Measurements from ENCODE around the gene PTEN.

The PTEN gene

DNA sequence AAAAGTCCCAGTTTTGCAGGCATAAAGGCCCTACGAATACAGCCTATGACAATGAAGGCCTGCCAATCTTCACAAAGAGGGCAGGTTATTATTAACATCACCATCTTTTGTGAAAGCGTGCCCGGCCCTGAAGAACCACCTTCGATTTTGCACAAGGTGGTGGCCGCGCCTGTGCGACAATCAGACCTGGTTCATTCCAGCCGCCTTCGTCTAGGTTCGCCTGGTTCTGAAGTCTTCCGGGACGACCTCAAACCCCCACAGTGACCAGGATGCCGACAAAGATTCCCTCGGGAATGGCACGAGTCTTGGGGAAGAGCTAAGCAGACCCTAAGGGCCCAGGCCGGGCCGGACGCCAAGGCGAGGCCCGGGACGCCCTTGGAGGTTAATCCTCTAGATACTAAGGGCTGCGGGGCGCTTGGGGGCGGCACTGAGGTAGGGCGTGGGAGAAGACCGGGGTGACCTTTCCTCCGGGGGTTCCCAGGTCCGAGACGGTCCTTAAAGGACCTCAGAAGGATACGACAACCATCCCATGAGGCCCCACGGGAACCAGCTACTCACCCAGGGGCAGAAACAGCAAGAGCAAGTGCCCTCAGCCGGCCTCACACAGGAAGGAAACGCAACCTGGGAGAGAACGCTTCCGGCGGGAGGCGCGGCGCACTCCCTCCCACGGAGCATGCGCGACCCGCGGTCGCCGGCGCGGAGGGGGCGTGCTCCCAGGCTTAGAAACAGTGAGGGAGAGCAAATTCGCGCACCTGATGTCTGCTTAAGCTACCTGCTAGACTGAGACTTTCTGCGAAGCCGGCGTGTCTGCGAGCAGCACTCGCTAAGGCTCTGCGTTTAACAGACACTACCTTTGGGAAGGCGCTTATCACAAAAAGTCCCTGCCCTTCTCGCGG lies 45.6 kb upstream of the PTEN start, which contains the start of gene ATAD1:
Gene ATAD1 (minus strand): TSS at position 618 of the 896 bp plus-strand sequence. CDS start 3,627 bp downstream, outside the sequence.
- peaks cover 51% of the 10 kb centered on the region for H3K79me2 ChIP-seq (ENCODE audit: insufficient read depth, low read depth)
- peaks cover 6% of the 10 kb centered on the region; the same call in 1 of the 2 replicates for H4K20me1 ChIP-seq (ENCODE audit: insufficient read depth)
- H3K4me1 ChIP-seq (ENCODE audit: low read depth, poor library complexity, severe bottlenecking), result peaks cover 36% of the 10 kb centered on the region
- peak within 1 kb of the TSS; percentile 86 for H2AFZ ChIP-seq (ENCODE audit: low read depth)
- no peaks in the 10 kb centered on the region for H3K36me3 ChIP-seq (ENCODE audit: insufficient read depth)
- H3K27ac ChIP-seq, result peak within 1 kb of the TSS; percentile 85
- peak within 1 kb of the TSS; percentile 87 for H3K9ac ChIP-seq
- peak within 1 kb of the TSS; percentile 61 for H3K4me3 ChIP-seq (IDR thresholded peaks at IDR 0.05; ENCODE audit: insufficient read depth, low read depth, low read length)
- TF ChIP-seq, protein P1, sequence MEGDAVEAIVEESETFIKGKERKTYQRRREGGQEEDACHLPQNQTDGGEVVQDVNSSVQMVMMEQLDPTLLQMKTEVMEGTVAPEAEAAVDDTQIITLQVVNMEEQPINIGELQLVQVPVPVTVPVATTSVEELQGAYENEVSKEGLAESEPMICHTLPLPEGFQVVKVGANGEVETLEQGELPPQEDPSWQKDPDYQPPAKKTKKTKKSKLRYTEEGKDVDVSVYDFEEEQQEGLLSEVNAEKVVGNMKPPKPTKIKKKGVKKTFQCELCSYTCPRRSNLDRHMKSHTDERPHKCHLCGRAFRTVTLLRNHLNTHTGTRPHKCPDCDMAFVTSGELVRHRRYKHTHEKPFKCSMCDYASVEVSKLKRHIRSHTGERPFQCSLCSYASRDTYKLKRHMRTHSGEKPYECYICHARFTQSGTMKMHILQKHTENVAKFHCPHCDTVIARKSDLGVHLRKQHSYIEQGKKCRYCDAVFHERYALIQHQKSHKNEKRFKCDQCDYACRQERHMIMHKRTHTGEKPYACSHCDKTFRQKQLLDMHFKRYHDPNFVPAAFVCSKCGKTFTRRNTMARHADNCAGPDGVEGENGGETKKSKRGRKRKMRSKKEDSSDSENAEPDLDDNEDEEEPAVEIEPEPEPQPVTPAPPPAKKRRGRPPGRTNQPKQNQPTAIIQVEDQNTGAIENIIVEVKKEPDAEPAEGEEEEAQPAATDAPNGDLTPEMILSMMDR (conservative IDR thresholded peaks at IDR 0.05; ENCODE audit: low read depth, low read length), result no peak; the same call in 1 of the 2 replicates
- peak within 1 kb of the TSS; percentile 90 for H3K4me2 ChIP-seq
- H3K27me3 ChIP-seq (ENCODE audit: insufficient read depth, low read depth), result no peaks in the 10 kb centered on the region

DNA sequence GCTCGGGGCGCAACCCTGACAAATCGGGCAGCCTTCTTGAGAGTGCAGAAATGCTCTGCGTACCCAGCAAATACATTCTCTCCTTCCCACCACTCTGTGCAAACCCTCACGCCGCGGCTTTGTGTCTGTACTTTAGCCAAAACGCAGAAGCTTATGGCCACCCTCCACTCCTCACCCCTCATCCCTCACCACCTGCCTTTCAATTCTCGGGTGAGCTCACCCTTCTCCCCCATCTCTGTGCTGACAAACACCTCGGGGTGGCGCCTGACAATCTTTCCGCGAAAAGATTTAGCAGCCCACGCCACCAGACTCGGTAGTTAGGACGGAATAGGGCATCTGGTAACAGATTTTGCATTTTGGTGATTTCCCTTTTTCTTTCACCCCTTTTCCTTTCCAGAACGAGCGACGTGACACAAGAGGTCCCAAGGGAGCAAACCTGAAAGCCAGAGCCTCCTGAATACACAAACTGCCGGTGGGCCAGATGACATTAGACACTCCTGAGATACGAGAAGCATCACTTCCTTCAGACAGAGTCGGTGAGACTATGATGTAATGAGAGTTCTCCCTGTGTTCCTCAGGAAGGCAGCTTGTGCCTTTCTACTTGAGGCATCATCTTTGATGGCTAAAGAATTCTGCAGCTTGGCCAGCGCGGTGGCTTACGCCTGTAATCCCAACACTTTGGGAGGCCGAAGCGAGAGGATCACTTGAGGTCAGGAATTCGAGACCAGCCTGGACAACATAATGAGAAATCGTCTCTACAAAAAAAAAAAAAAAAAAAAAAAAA lies 44.7 kb upstream of the PTEN start:
- H3K79me2 ChIP-seq (ENCODE audit: insufficient read depth, low read depth), result peaks cover 44% of the 10 kb centered on the region

DNA sequence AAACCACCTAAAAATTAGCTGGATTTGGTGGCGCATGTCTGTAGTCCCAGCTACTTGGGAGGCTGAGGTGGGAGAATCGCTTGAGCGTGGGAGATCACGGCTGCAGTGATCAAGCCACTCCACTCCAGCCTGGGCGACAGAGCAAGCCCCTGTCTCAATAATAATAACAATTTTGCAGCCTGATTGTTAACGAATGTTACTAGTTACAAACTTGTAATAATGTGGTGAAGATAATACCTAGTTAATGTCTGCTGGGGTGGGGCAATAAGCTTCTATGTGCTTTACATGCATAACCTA lies 44.2 kb upstream of the PTEN start:
- Histone ChIP-seq H2AFZ (ENCODE audit: low read depth) (peak overlapping the region; percentile 86), H3K4me3 (IDR thresholded peaks at IDR 0.05; ENCODE audit: insufficient read depth, low read depth, low read length) (no peak overlapping the region), H3K4me2 (peak overlapping the region; percentile 90), H3K27ac (no peak overlapping the region), H3K27me3 (ENCODE audit: insufficient read depth, low read depth) (no peaks in the 10 kb centered on the region), H3K36me3 (ENCODE audit: insufficient read depth) (no peaks in the 10 kb centered on the region), H3K9ac (peak overlapping the region; percentile 87; the same call in 1 of the 2 replicates), H3K4me1 (ENCODE audit: low read depth, poor library complexity, severe bottlenecking) (peaks cover 29% of the 10 kb centered on the region), H4K20me1 (ENCODE audit: insufficient read depth) (peaks cover 6% of the 10 kb centered on the region; the same call in 1 of the 2 replicates), H3K79me2 (ENCODE audit: insufficient read depth, low read depth) (peaks cover 38% of the 10 kb centered on the region)
- TF ChIP-seq, protein P1 (conservative IDR thresholded peaks at IDR 0.05; ENCODE audit: low read depth, low read length), result no peak

More for the DNA sequence above, 44.7 kb upstream of the PTEN start:
- Histone ChIP-seq H3K4me3 (IDR thresholded peaks at IDR 0.05; ENCODE audit: insufficient read depth, low read depth, low read length) (no peak overlapping the region), H3K27me3 (ENCODE audit: insufficient read depth, low read depth) (no peaks in the 10 kb centered on the region), H4K20me1 (ENCODE audit: insufficient read depth) (peaks cover 6% of the 10 kb centered on the region; the same call in 1 of the 2 replicates), H3K4me1 (ENCODE audit: low read depth, poor library complexity, severe bottlenecking) (peaks cover 35% of the 10 kb centered on the region), H3K9ac (peak overlapping the region; percentile 87), H2AFZ (ENCODE audit: low read depth) (peak overlapping the region; percentile 86), H3K27ac (peak overlapping the region; percentile 85), H3K4me2 (peak overlapping the region; percentile 90), H3K36me3 (ENCODE audit: insufficient read depth) (no peaks in the 10 kb centered on the region)
- TF ChIP-seq, protein P1 (conservative IDR thresholded peaks at IDR 0.05; ENCODE audit: low read depth, low read length), result no peak; the same call in 1 of the 2 replicates

DNA sequence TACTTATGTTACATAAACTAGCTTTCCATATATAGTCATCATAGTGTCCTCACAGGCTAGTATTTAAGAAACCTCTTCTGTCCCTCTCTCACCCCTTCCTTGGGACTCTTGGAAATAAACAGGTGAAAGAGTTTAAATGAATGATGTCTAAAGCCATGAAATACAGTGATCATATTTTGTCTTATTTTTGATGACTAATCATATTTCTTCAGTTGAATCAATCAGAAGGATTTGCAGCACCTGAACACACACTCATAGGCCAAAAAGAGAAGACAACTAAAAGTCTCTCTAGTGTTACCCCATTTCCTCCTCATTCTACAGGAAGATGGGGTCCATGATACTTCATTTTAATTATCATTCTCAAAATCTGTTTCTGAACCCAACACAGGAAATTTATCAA lies 36.8 kb upstream of the PTEN start:
- no peaks in the 10 kb centered on the region for H3K79me2 ChIP-seq (ENCODE audit: insufficient read depth, low read depth)
- H3K9ac ChIP-seq, result no peak overlapping the region
- no peak overlapping the region for H3K27ac ChIP-seq
- no peak overlapping the region for H3K4me2 ChIP-seq
- H3K4me3 ChIP-seq (IDR thresholded peaks at IDR 0.05; ENCODE audit: insufficient read depth, low read depth, low read length), result no peak overlapping the region
- no peaks in the 10 kb centered on the region for H3K27me3 ChIP-seq (ENCODE audit: insufficient read depth, low read depth)
- TF ChIP-seq, protein P1 (conservative IDR thresholded peaks at IDR 0.05; ENCODE audit: low read depth, low read length), result no peak
- no peaks in the 10 kb centered on the region for H3K4me1 ChIP-seq (ENCODE audit: low read depth, poor library complexity, severe bottlenecking)
- H2AFZ ChIP-seq (ENCODE audit: low read depth), result no peak overlapping the region
- no peaks in the 10 kb centered on the region for H3K36me3 ChIP-seq (ENCODE audit: insufficient read depth)
- H4K20me1 ChIP-seq (ENCODE audit: insufficient read depth), result no peaks in the 10 kb centered on the region

All from KMS-11 (cell line).